Neural cell (in vitro differentiated cells): ENCODE results near the gene SLAMF6. TPM values are rescaled to one million over a fixed set of nuclear protein-coding genes. Genes with fewer than 3 reads are reported as not detected.

Source experiments
- H2AFZ ChIP-seq: fragments of 200-600, 300-800 bp; sonication (generic), shearing (Covaris generic); 2 replicates; pipeline ENCODE4 v1.6.0; 2014; ENCODE audit warnings: low read depth, mild to moderate bottlenecking, antibody characterized with exemption, low read length, moderate library complexity
- H3F3A ChIP-seq: fragments of 200-600 bp; shearing (Covaris generic); 2 replicates; pipeline ENCODE4 v1.6.1; 2016; ENCODE audit warnings: mild to moderate bottlenecking, moderate library complexity, mixed read lengths, antibody characterized with exemption, low read length; ENCODE audit not compliant: insufficient read depth, poor library complexity, severe bottlenecking
- H3K27ac ChIP-seq: fragments of 200-600, 300-800 bp; sonication (generic), shearing (Covaris generic); 2 replicates; pipeline ENCODE4 v1.5.1; 2014; ENCODE audit warnings: mild to moderate bottlenecking, low read length, moderate library complexity
- H3K27me3 ChIP-seq: fragments of 300-800, 200-600 bp; sonication (generic), shearing (Covaris generic); 2 replicates; pipeline ENCODE4 v1.6.0; 2014; ENCODE audit warnings: mild to moderate bottlenecking, low read depth, low read length, moderate library complexity; ENCODE audit not compliant: insufficient read depth
- H3K36me3 ChIP-seq: fragments of 300-800, 200-600 bp; sonication (generic), shearing (Covaris generic); 2 replicates; pipeline ENCODE4 v1.5.1; 2014; ENCODE audit warnings: mild to moderate bottlenecking, antibody characterized with exemption, low read length, moderate library complexity; ENCODE audit not compliant: insufficient read depth
- H3K4me2 ChIP-seq: fragments of 300-800, 200-600 bp; sonication (generic), shearing (Covaris generic); 2 replicates; pipeline ENCODE4 v1.6.0; 2014; ENCODE audit warnings: mild to moderate bottlenecking, low read length
- H3K4me3 ChIP-seq: fragments of 300-800, 200-600 bp; sonication (generic), shearing (Covaris generic); 2 replicates; pipeline ENCODE4 v1.5.1; 2014; ENCODE audit warnings: mild to moderate bottlenecking, low read length, moderate library complexity
- H3K79me2 ChIP-seq: fragments of 200-600 bp; shearing (Covaris generic); replicated peaks from 2 replicates; pipeline ENCODE4 v1.6.0; 2014; ENCODE audit warnings: mild to moderate bottlenecking, low read length, moderate library complexity; ENCODE audit not compliant: insufficient read depth
- H3K9ac ChIP-seq: fragments of 300-800, 200-600 bp; sonication (generic), shearing (Covaris generic); 2 replicates; pipeline ENCODE4 v1.6.1; 2016; ENCODE audit warnings: mild to moderate bottlenecking, low read length, mixed read lengths
- H3K9me2 ChIP-seq: fragments of 200-600 bp; shearing (Covaris generic); 2 replicates; pipeline ENCODE4 v1.6.1; 2016; ENCODE audit warnings: mild to moderate bottlenecking, low read length, mixed read lengths; ENCODE audit not compliant: insufficient read depth
- H3K9me3 ChIP-seq: fragments of 200-600, 300-800 bp; sonication (generic), shearing (Covaris generic); 2 replicates; pipeline ENCODE4 v1.6.1; 2016; ENCODE audit warnings: mild to moderate bottlenecking, mixed run types, low read length, moderate library complexity, mixed read lengths
- H4K20me1 ChIP-seq: fragments of 200-600 bp; shearing (Covaris generic); 2 replicates; pipeline ENCODE4 v1.6.1; 2016; ENCODE audit warnings: mild to moderate bottlenecking, mixed run types; ENCODE audit not compliant: insufficient read depth
- EP300 ChIP-seq: fragments of 450-650 bp; conservative IDR thresholded peaks from 2 replicates; pipeline ENCODE4 v1.6.1; 2014; ENCODE audit warnings: antibody characterized with exemption, mild to moderate bottlenecking, moderate library complexity; ENCODE audit not compliant: poor library complexity, severe bottlenecking
- EZH2 ChIP-seq: fragments of 200-600, 300-800 bp; shearing (Covaris generic), sonication (generic); IDR thresholded peaks from 2 replicates; pipeline ENCODE4 v1.6.1; 2014; ENCODE audit warnings: antibody characterized with exemption, low read length, borderline replicate concordance, mild to moderate bottlenecking; ENCODE audit not compliant: insufficient read depth, poor library complexity, severe bottlenecking
- MXI1 ChIP-seq: fragments of 450-650 bp; conservative IDR thresholded peaks from 2 replicates; pipeline ENCODE4 v1.6.1; 2014; ENCODE audit warnings: antibody characterized with exemption, mild to moderate bottlenecking; ENCODE audit not compliant: poor library complexity, severe bottlenecking
- POLR2AphosphoS5 ChIP-seq: IDR thresholded peaks from 2 replicates; pipeline ENCODE4 v1.6.1; 2012
- RAD21 ChIP-seq: fragments of 450-650 bp; conservative IDR thresholded peaks from 2 replicates; pipeline ENCODE4 v1.6.1; 2014; ENCODE audit warnings: antibody characterized with exemption, mild to moderate bottlenecking, moderate library complexity
- SMC3 ChIP-seq: fragments of 450-650 bp; conservative IDR thresholded peaks from 2 replicates; pipeline ENCODE4 v1.6.1; 2014; ENCODE audit warnings: antibody characterized with exemption, mild to moderate bottlenecking, moderate library complexity; ENCODE audit not compliant: poor library complexity
- TAF1 ChIP-seq: IDR thresholded peaks from 2 replicates; pipeline ENCODE4 v1.6.1; 2012; ENCODE audit warnings: low read depth
- polyA plus RNA-seq: library from polyadenylated mRNA; depleted of rRNA; stranded (reverse); fragments of >200 nt; gene quantifications from 2 replicates; pipeline ENCODE4 v1.2.3, GENCODE V29; 2014
- TF ChIP-seq, protein P1 (sequence below): fragments of 450-650 bp; IDR thresholded peaks from 2 replicates; pipeline ENCODE4 v1.5.1; 2014; ENCODE audit warnings: antibody characterized with exemption, mild to moderate bottlenecking, moderate library complexity; ENCODE audit not compliant: poor library complexity, severe bottlenecking
- TF ChIP-seq, protein P2 (sequence below): IDR thresholded peaks from 2 replicates; pipeline ENCODE4 v1.6.1; 2012; ENCODE audit warnings: borderline replicate concordance

SLAMF6 gene
- polyA plus RNA-seq, 1 donor from 2014 or later = not detected

DNA sequence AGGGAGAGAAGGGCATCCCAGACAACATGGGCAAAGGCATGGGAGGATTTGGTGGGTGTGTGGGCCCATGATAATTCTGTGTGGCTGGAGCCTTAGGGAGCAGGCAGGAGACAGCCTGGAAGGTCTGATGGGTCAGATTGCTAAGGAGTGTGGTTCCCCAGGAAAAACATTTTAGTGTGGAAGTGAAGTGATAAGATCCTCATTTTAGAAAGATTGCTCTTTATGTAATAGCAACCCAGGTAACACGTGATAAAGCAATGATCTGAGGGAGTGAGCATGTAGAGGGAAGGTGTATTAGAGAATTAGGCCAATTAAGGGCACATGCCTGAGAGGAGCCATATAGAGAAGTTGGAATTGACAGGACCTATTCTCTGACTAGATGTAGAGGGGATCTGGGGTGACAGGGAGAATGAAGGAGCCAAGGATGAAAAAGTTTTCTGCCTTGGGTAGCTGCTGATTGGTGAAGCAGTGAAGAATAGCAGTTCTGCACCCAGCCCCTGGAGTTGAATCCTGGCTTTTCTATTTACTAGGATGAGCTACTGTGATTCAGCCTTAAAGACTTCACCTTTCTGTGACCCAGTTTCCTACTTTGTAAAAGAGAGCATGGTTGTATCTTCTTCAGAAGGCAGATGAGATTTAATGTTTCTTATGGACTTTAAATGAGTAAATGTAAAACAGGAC, 18.7 kb upstream of the SLAMF6 start:
- Histone ChIP-seq H3K9me3 (no peaks in the 10 kb centered on the region), H3F3A (no peaks in the 10 kb centered on the region), H3K27me3 (no peaks in the 10 kb centered on the region), H3K4me3 (no peak overlapping the region), H3K27ac (no peak overlapping the region), H3K9ac (no peak overlapping the region), H3K36me3 (no peaks in the 10 kb centered on the region), H3K4me2 (no peak overlapping the region), H4K20me1 (no peaks in the 10 kb centered on the region), H2AFZ (no peak overlapping the region), H3K79me2 (no peaks in the 10 kb centered on the region), H3K9me2 (no peaks in the 10 kb centered on the region)
- TF ChIP-seq MXI1 (no peak), RAD21 (no peak), POLR2AphosphoS5 (no peak), TAF1 (no peak), SMC3 (no peak), EP300 (no peak), EZH2 (no peak)
- TF ChIP-seq, protein P1, sequence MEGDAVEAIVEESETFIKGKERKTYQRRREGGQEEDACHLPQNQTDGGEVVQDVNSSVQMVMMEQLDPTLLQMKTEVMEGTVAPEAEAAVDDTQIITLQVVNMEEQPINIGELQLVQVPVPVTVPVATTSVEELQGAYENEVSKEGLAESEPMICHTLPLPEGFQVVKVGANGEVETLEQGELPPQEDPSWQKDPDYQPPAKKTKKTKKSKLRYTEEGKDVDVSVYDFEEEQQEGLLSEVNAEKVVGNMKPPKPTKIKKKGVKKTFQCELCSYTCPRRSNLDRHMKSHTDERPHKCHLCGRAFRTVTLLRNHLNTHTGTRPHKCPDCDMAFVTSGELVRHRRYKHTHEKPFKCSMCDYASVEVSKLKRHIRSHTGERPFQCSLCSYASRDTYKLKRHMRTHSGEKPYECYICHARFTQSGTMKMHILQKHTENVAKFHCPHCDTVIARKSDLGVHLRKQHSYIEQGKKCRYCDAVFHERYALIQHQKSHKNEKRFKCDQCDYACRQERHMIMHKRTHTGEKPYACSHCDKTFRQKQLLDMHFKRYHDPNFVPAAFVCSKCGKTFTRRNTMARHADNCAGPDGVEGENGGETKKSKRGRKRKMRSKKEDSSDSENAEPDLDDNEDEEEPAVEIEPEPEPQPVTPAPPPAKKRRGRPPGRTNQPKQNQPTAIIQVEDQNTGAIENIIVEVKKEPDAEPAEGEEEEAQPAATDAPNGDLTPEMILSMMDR = no peak
- TF ChIP-seq, protein P2, sequence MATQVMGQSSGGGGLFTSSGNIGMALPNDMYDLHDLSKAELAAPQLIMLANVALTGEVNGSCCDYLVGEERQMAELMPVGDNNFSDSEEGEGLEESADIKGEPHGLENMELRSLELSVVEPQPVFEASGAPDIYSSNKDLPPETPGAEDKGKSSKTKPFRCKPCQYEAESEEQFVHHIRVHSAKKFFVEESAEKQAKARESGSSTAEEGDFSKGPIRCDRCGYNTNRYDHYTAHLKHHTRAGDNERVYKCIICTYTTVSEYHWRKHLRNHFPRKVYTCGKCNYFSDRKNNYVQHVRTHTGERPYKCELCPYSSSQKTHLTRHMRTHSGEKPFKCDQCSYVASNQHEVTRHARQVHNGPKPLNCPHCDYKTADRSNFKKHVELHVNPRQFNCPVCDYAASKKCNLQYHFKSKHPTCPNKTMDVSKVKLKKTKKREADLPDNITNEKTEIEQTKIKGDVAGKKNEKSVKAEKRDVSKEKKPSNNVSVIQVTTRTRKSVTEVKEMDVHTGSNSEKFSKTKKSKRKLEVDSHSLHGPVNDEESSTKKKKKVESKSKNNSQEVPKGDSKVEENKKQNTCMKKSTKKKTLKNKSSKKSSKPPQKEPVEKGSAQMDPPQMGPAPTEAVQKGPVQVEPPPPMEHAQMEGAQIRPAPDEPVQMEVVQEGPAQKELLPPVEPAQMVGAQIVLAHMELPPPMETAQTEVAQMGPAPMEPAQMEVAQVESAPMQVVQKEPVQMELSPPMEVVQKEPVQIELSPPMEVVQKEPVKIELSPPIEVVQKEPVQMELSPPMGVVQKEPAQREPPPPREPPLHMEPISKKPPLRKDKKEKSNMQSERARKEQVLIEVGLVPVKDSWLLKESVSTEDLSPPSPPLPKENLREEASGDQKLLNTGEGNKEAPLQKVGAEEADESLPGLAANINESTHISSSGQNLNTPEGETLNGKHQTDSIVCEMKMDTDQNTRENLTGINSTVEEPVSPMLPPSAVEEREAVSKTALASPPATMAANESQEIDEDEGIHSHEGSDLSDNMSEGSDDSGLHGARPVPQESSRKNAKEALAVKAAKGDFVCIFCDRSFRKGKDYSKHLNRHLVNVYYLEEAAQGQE = no peak

DNA sequence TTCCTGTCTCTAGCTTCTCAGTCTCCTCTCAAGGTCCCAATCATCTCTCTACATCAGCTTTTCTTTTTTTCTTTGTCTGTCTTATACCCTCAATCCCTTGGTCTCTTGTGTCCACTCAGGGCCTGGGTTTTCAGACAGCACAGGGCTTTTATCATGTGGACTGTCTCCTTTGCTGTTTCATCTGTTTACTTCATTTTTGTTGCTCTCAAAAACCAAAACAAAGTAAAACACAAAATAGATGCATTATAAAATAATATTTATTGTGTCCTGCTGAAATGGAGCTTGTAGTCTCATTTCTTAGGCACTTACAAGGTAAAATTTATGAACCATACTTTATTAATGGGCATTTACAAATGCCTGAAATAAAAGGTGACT, 17.8 kb upstream of the SLAMF6 start:
- H3K4me3 ChIP-seq = no peak overlapping the region
- H3F3A ChIP-seq = no peaks in the 10 kb centered on the region
- no peaks in the 10 kb centered on the region for H4K20me1 ChIP-seq
- no peak overlapping the region for H2AFZ ChIP-seq
- no peaks in the 10 kb centered on the region for H3K79me2 ChIP-seq
- no peaks in the 10 kb centered on the region for H3K27me3 ChIP-seq
- no peak overlapping the region for H3K27ac ChIP-seq
- H3K9me3 ChIP-seq = no peaks in the 10 kb centered on the region
- no peak overlapping the region for H3K9ac ChIP-seq
- no peak overlapping the region for H3K4me2 ChIP-seq
- H3K36me3 ChIP-seq = no peaks in the 10 kb centered on the region
- TF ChIP-seq MXI1 (no peak), EZH2 (no peak), SMC3 (no peak), RAD21 (no peak), EP300 (no peak), POLR2AphosphoS5 (no peak), TAF1 (no peak)
- TF ChIP-seq, protein P2 = no peak
- TF ChIP-seq, protein P1 = no peak
- H3K9me2 ChIP-seq = no peaks in the 10 kb centered on the region
